Upper lobe of left lung (tissue), 6 donors: ENCODE data around the gene TRAPPC4. TPM values are rescaled to one million over a fixed set of nuclear protein-coding genes. Genes with fewer than 3 reads are reported as not detected.

ENCODE experiments used
- ATAC-seq, 2 donors: fragments of 200-7000 bp; cut with Tn5 transposase; one replicate each; pipeline ENCODE4 v1.9.1; 2022; ENCODE audit warnings: mild to moderate bottlenecking in 2 of 2, moderate library complexity in 2 of 2; ENCODE audit not compliant: low FRiP score in 2 of 2
- DNase-seq, 2 donors: peaks; one replicate each; pipeline ENCODE4 v3.0.0-alpha.2; 2019 to 2020
- H3K27ac ChIP-seq, 4 donors: fragments of 200-600 bp; sonication (generic); one replicate each; pipeline ENCODE4 v1.5.1; 2016 to 2019
- H3K27me3 ChIP-seq, 4 donors: fragments of 200-600 bp; sonication (generic); one replicate each; pipeline ENCODE4 v1.5.1; 2017 to 2019
- H3K36me3 ChIP-seq, 4 donors: fragments of 200-600 bp; sonication (generic); one replicate each; pipeline ENCODE4 v1.5.1; 2016 to 2019
- H3K4me1 ChIP-seq, 4 donors: fragments of 200-600 bp; sonication (generic); one replicate each; pipeline ENCODE4 v1.5.1; 2018 to 2019
- H3K4me3 ChIP-seq, 4 donors: fragments of 200-600 bp; sonication (generic); one replicate each; pipeline ENCODE4 v1.5.1; 2017 to 2019; ENCODE audit warnings: mild to moderate bottlenecking in 2 of 4, moderate library complexity in 1 of 4
- H3K9me3 ChIP-seq, 4 donors: fragments of 200-600 bp; sonication (generic); one replicate each; pipeline ENCODE4 v1.5.1; 2018 to 2019
- CTCF ChIP-seq, 6 experiments: fragments of 450-650 bp in 4 of 6; fragments of 200-600 bp in 2 of 6; sonication (generic) in 2 of 6; IDR thresholded peaks; one replicate each; pipeline ENCODE4 v1.5.1; 2016 to 2019; ENCODE audit warnings: antibody characterized with exemption in 6 of 6
- EP300 ChIP-seq, 4 donors: sonication (generic); formaldehyde crosslinking; IDR thresholded peaks; one replicate each; pipeline ENCODE4 v1.5.1; 2017; ENCODE audit warnings: antibody characterized with exemption in 4 of 4, control low read depth in 2 of 4
- POLR2A ChIP-seq, 4 donors: fragments of 450-650 bp; IDR thresholded peaks; one replicate each; pipeline ENCODE4 v1.5.1; 2016 to 2017; ENCODE audit warnings: antibody characterized with exemption in 4 of 4, mild to moderate bottlenecking in 2 of 4
- POLR2AphosphoS5 ChIP-seq, 2 donors: sonication (generic); formaldehyde crosslinking; IDR thresholded peaks; one replicate each; pipeline ENCODE4 v1.5.1; 2017; ENCODE audit warnings: antibody characterized with exemption in 2 of 2
- WGBS, 2 donors: methylation state at CpG; one replicate each; pipeline ENCODE4 v1.1.5; 2017 to 2018; 5-methylcytosine and 5-hydroxymethylcytosine counted together
- small RNA-seq, 4 donors: library from RNA; depleted of rRNA; stranded (forward); fragments of <200 nt; gene quantifications; one replicate each; pipeline ENCODE3, GENCODE V24; 2016
- total RNA-seq, 6 donors: library from RNA; depleted of rRNA in 4 of 6; stranded (reverse); fragments of >200 nt in 4 of 6; gene quantifications; one replicate each; pipeline versions ENCODE4 v1.1.0 to v1.2.1, GENCODE V29; 2016 to 2021
- donor health status: DM: no; HTN: no; CAD: no; lungs with moderate emphysema.
- donor health status: DM: no; HTN: yes; CAD: no; lungs with severe emphysema.

TRAPPC4 gene
- total RNA-seq, 6 donors from 2014 or later: 44.2 to 77.5 (median 63.6) TPM

DNA sequence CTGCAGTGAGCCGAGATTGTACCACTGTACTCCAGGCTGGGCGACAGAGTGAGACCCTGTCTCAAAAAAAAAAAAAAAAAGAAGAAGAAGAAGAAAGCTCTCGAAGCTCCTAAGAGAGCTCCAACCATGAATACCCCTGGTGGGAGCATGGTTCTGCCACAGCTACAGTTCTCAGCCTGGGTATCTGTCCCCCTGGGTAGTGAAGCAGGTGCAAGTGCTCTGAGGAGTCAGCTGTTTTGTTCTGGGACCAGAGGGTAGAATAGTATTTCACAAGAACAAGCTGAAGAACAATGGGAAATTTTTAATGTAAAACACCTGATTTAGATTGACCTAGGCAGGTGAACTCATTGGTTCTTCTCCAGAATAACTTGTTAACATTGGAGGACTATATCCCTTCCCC is 42.7 kb downstream of the TRAPPC4 start:
- WGBS, 2 donors: 91 to 94% methylated on average over 3 of the region's 3 CpGs
- TF ChIP-seq POLR2A (IDR thresholded peaks at IDR 0.05) (no peak), EP300 (IDR thresholded peaks at IDR 0.05) (no peak), CTCF (IDR thresholded peaks at IDR 0.05) (no peak), POLR2AphosphoS5 (IDR thresholded peaks at IDR 0.05) (no peak)
- ATAC-seq: no peak

DNA sequence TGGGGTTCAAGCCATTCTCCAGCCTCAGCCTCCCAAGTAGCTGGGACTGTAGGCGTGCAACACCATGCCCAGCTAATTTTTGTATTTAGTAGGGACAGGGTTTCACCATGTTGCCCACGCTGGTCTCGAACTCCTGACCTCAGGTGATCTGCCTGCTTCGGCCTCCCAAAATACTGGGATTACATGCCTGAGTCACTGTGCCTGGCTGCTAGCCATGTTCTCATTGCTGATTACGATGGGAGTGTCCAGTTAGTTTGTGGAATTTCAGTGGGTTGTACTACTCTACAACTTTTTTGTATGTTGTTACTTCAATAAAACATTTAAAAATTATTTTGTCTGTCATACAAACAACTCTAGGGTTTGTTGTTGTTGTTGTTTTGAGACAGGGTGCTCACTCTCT is 44.2 kb downstream of the TRAPPC4 start:
- H3K4me3 ChIP-seq: no peak overlapping the region
- no peaks in the 10 kb centered on the region for H3K9me3 ChIP-seq
- peaks cover 11 to 21% (median 18%) of the 10 kb centered on the region in 4 donors for H3K4me1 ChIP-seq
- TF ChIP-seq POLR2AphosphoS5 (IDR thresholded peaks at IDR 0.05) (no peak), CTCF (IDR thresholded peaks at IDR 0.05) (no peak), EP300 (IDR thresholded peaks at IDR 0.05) (no peak), POLR2A (IDR thresholded peaks at IDR 0.05) (no peak)
- DNase-seq (no peak), ATAC-seq (no peak)
- no peaks in the 10 kb centered on the region for H3K27me3 ChIP-seq
- H3K36me3 ChIP-seq: no peaks in the 10 kb centered on the region
- no peak overlapping the region for H3K27ac ChIP-seq
- WGBS, 2 donors: 76 to 79% methylated on average over 5 of the region's 5 CpGs

More for the DNA sequence above, 42.7 kb downstream of the TRAPPC4 start:
- Histone ChIP-seq H3K4me1 (peaks cover 10 to 18% (median 14%) of the 10 kb centered on the region in 4 donors), H3K27me3 (no peaks in the 10 kb centered on the region), H3K27ac (no peak overlapping the region), H3K36me3 (no peaks in the 10 kb centered on the region), H3K4me3 (no peak overlapping the region), H3K9me3 (no peaks in the 10 kb centered on the region)
- DNase-seq: no peak

DNA sequence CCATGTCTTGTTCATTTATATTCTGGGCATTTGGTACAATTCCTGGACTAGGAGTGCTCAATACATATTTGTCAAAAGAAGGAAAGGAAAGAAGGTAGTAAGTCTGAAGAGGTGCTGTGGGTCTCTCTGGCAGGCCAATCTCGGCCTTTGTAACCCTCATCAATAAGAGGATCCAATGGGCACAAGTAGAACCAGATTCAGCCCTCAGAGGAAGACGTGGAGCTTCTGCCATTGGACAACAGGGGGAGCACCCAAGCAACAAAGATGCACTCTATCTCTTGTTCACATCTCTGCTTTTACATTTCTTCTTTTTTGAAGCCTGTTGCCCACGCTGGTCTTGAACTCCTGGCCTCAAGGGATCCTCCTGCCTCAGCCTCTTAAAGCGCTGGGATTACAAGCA is 46.8 kb downstream of the TRAPPC4 start:
- H3K4me3 ChIP-seq: no peak overlapping the region
- H3K9me3 ChIP-seq: no peaks in the 10 kb centered on the region
- 73 to 79% methylated on average over 4 of the region's 4 CpGs for WGBS, 2 donors
- ATAC-seq: no peak
- peaks cover 2 to 6% (median 4%) of the 10 kb centered on the region in 4 donors for H3K36me3 ChIP-seq
- no peak overlapping the region for H3K27ac ChIP-seq
- no peaks in the 10 kb centered on the region for H3K27me3 ChIP-seq
- no peak for TF ChIP-seq CTCF (IDR thresholded peaks at IDR 0.05)
- no peak for TF ChIP-seq EP300 (IDR thresholded peaks at IDR 0.05)
- no peak for TF ChIP-seq POLR2A (IDR thresholded peaks at IDR 0.05)
- no peak for DNase-seq
- peaks cover 15 to 30% (median 23%) of the 10 kb centered on the region in 4 donors for H3K4me1 ChIP-seq

- Histone ChIP-seq H3K9me3 (no peaks in the 10 kb centered on the region), H3K36me3 (peaks cover 21 to 28% (median 25%) of the 10 kb centered on the region in 4 donors), H3K4me1 (peaks cover 15 to 30% (median 23%) of the 10 kb centered on the region in 4 donors), H3K27ac (peak within 1 kb of the TSS; percentile 81 to 92 (median 88)), H3K27me3 (no peaks in the 10 kb centered on the region), H3K4me3 (peak within 1 kb of the TSS; percentile 74 to 93 (median 83))
- ATAC-seq (peak; percentile 97 to 99), DNase-seq (peak; percentile 98 to 99)
- WGBS, 2 donors: 0% methylated on average over 25 to 47 of the region's 49 CpGs
- TF ChIP-seq CTCF (IDR thresholded peaks at IDR 0.05): no peak
- peak in 1 of 4 donors; percentile 44 for TF ChIP-seq EP300 (IDR thresholded peaks at IDR 0.05)
- peak in 2 of 4 donors; percentile 46 to 85 for TF ChIP-seq POLR2A (IDR thresholded peaks at IDR 0.05)
- TF ChIP-seq POLR2AphosphoS5 (IDR thresholded peaks at IDR 0.05): peak; percentile 78 to 91
These were observed 49.0 kb downstream of the TRAPPC4 start, which contains the start of gene VPS11 for GRCh38 chr11:119067371-119068222. Gene VPS11 (plus strand): TSS chr11:119067818. CDS start chr11:119067824, 6 bp downstream.

Small RNAs within 50 kb of the gene (small RNA-seq; reads per million reads assigned to genes)
- gene AP003392.2 (0 to 0.22 (median 0) reads per million in 4 donors), gene RF00017 (0 reads per million in 4 donors), gene RF00019 (0 reads per million in 4 donors)

Other genes starting within 250 kb of the TRAPPC4 start
- 100 to 1,000 TPM in 2 of 6 donors, 10 to 100 TPM in 4; 39.8 to 107 (median 76.7) TPM for gene DDX6, start 227.6 kb upstream of the TRAPPC4 start, total RNA-seq
- gene CXCR5, start 134.9 kb upstream of the TRAPPC4 start, total RNA-seq: under 1 TPM in 4 of 6 donors, not detected in 2; under 0.01 to 0.17 (median 0.16) TPM
- 10 to 100 TPM; 28.7 to 70.2 (median 66.4) TPM for gene BCL9L, start 92.8 kb upstream of the TRAPPC4 start, total RNA-seq
- gene UPK2, start 62.5 kb upstream of the TRAPPC4 start, total RNA-seq: not detected
- not detected for gene FOXR1, start 47.0 kb upstream of the TRAPPC4 start, total RNA-seq
- 100 to 1,000 TPM in 3 of 6 donors, 10 to 100 TPM in 3; 44.3 to 407 (median 94.3) TPM for gene CENATAC, start 20.6 kb upstream of the TRAPPC4 start, total RNA-seq
- 1,000 to 10,000 TPM in 2 of 6 donors, 100 to 1,000 TPM in 4; 253 to 1,288 (median 830) TPM for gene RPS25, start 423 bp upstream of the TRAPPC4 start, total RNA-seq
- gene SLC37A4, start 12.1 kb downstream of the TRAPPC4 start, total RNA-seq: 10 to 100 TPM; 11.4 to 29.0 (median 19.9) TPM
- 100 to 1,000 TPM in 1 of 6 donors, 10 to 100 TPM in 5; 33.5 to 202 (median 72.7) TPM for gene HYOU1, start 38.4 kb downstream of the TRAPPC4 start, total RNA-seq
- 10 to 100 TPM; 24.9 to 88.0 (median 40.4) TPM for gene VPS11, start 49.1 kb downstream of the TRAPPC4 start, total RNA-seq
- 10 to 100 TPM in 5 of 6 donors, 1 to 10 TPM in 1; 8.4 to 20.4 (median 13.4) TPM for gene HMBS, start 66.1 kb downstream of the TRAPPC4 start, total RNA-seq
- gene DPAGT1, start 83.1 kb downstream of the TRAPPC4 start, total RNA-seq: 10 to 100 TPM; 18.6 to 43.9 (median 28.3) TPM
- gene C2CD2L, start 88.6 kb downstream of the TRAPPC4 start, total RNA-seq: 10 to 100 TPM; 13.0 to 26.2 (median 19.8) TPM
- 10 to 100 TPM; 22.3 to 90.1 (median 25.6) TPM for gene HINFP, start 102.8 kb downstream of the TRAPPC4 start, total RNA-seq
- under 1 TPM in 2 of 6 donors, not detected in 4; 0.06 to 0.78 TPM for gene ABCG4, start 130.3 kb downstream of the TRAPPC4 start, total RNA-seq
- 10 to 100 TPM; 13.1 to 34.5 (median 20.2) TPM for gene NLRX1, start 150.0 kb downstream of the TRAPPC4 start, total RNA-seq
- gene NHERF4, start 166.7 kb downstream of the TRAPPC4 start, total RNA-seq: 1 to 10 TPM in 1 of 6 donors, under 1 TPM in 3, not detected in 2; 0.29 to 1.0 (median 0.81) TPM
- gene CBL, start 187.6 kb downstream of the TRAPPC4 start, total RNA-seq: 10 to 100 TPM; 15.4 to 32.2 (median 18.9) TPM